ENCODE results near the gene LHX6.

Gene LHX6

DNA sequence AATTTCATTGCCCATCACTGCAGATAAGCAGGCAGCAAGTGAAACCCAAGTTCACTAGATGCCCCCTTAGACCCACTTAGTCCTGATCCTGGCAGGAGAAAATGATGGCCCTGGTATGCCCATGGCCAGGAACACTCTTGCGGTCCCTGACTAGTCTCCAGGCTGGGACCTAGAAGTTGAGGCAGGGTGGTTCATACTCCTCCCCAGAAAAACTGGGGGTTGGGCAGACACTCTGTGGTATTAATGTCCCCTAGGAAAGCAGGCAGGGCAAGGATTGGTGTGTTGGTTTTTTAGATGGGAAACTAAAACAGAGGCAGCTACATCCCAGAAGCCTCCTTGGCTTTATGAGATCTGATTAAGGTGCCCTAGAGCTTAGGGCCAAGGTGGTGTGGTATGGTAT lies 13.1 kb downstream of the LHX6 start:
- DNase-seq: no peak

DNA sequence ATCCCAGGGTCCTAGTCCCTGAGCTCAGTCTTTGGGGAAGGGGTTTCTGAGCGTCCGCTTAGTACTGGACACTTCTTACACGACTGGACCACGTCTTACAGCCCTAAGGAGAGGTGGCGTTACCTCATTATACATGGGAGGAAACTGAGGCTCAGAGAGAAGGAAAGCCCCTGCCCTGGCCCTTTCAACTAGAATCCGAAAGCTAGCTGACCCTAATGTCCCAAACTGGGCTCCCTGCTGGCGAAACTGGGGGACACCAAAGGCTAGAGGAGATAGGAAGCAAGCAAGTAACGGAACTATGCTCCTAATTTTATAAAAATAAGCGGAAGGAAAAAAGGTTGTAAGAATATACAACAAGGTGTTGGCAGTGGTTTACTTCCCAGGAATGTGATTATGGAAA lies 14.2 kb downstream of the LHX6 start:
- DNase-seq: no peak

DNA sequence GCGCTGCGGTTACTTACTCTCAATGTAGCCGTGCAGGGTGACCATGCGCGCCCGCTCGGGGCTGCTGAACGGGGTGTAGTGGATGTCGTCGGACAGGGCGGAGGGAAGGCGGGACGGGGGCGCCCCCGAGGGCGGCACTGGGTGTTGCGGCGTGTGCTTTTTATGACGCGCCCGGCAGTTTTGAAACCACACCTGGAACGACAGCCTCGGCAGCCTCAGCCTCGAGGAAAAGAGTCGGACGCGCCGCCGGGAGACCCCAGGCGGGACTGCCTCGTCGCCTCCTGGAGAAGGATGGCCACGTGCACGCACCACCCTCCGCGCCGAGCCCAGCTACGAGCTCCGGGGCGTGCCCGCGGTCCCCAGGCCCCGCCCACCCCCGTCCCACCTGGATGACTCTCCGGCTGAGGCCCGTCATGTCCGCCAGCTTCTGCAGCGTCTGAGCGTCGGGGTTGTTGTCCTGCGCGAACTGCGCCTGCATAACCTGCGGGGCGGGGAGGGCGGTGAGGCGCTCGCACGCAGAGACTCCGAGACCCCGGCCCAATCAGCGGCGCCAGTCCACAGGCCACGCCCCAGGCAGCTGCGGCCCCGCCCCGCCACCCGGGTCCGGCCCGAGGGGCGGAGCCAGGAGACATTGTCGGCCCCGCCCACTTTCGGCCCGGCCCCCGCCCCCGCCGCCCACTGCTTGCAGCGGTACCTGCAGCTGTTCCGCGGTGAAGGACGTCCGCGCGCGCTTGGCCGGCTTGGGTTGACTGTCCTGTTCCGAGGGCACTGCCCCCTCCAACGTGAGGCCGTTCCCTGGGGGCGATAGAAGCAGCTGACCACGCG lies 15.0 kb downstream of the LHX6 start:
- DNase-seq: peak; percentile 70

DNA sequence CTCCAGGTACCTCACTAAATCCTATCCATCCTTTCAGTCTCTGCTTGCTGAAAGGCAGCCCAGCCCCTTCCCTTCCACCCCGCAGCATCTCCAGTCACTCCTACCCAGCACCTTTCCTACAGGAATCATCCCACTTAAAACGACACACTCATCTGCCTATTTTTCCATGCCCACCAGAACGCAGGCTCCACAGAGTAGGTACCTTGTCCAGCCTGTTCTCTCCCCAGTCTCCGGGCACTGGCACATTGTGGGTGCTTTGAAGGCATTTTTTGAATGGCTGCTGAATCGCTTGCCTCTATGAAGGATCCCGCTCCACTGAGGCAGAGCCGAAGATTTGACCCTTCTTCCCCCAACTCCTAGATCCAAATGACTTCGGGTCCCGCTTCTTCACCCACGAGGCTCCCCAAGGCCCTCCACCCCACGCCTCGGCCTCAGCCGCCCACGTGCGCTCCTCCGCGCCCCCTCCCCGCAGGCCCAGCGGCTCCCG lies 15.6 kb downstream of the LHX6 start:
- DNase-seq: no peak

DNA sequence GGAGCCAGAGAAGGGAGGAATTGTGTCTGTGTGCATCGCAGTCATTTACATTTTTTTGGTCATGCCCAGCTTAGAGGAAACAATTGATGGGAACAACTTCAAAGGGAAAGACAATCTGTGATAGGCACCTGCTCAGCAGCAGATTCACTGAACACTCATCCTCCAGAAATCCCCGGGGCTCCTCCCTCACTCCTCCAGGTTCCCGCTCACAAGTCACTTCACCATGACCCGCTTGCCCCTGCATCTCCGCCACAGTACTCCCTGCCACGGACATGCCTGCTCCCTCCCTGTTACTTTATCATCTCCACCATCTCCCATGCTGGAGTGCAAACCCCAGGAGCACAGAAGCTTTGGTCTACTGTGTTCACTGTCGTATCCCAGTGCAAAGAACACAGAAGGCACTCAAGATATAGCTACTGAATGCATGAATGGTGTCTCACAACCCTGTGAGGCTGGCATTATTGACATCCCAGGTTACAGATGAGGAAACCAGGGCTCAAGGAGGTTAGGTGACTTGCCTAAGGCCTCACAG lies 16.2 kb downstream of the LHX6 start:
- no peak for DNase-seq

DNA sequence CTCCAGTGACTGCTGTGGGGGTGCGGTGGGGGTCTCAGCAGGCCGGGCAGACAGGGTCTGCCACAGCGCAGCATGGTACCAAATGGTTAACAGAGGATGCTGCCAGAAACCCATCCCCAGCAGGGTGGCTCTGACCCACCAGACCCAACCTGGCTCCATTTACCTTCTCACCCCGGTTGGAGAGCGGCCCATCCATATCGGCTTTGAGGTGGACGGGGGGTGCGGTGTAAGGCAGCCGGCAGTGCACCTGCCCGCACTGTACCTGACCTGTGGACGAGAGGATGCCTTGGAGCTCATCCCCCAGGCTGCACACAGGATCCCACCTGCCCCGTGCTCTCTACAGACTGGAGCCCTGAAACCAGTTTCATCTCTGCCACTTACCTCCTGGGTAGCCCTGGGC lies 19.3 kb downstream of the LHX6 start:
- DNase-seq: no peak

DNA sequence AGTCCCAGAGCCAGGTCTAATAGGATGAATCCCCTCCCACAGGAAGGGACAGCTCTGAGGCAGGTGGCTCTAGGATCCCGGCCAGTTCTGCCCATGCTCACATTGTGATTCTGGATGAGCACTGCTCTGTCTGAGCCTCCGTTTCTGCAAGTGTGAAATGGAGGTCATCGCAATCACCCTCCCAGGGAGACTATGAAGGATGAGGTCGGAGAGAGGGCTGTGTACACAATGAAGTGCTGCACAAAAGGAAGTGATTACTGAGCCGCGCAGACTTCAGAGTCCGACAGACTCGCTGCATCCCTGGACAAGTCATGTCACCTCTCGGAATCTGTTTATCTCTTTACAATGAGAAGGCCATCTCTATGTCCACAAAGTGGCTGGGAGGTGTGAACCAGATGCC lies 21.7 kb downstream of the LHX6 start:
- DNase-seq: no peak

DNA sequence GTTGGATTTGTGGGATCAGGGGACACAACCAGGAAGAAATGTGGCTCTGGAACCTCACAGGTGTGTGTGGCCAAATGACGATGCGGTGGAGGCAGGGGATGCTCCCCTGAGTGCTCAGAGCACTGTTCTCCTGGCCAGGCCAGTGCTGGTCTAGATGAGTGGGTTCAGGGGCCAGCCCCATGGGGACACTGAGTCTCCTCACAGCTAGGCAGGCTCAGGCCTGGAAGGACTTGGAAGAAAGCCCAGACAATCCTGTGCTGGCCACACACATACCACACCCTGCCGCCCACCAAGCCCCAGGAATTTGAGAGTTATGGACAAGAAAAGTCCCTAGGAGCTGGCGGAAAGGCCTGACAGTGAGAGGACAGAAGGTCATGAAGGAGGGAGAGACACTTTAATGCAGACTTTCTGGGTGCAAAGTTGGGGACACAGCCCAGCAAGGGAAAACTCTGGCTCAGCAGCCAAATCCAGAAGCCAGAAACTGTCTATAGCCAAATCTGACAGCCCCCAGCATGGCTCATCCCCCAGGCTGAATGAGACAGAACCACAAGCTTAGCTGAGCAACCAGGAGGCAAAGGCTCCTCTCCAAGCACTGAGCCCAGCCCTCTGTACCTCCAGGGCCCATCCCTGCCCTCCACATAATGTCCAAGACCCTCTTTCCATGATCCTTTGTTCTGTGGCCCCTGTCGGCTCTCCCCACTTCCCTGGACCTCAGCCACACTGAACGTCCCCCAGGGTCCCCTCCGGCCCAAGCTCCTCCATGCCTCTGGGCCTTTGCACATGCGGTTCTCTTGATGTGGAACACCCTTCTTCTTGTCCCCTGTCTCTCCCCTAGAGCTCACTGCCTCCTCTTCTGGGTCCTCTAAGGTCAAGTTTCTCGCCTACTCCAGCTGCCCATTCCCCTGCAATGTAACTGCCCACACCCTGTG lies 22.4 kb downstream of the LHX6 start:
- DNase-seq: no peak

DNA sequence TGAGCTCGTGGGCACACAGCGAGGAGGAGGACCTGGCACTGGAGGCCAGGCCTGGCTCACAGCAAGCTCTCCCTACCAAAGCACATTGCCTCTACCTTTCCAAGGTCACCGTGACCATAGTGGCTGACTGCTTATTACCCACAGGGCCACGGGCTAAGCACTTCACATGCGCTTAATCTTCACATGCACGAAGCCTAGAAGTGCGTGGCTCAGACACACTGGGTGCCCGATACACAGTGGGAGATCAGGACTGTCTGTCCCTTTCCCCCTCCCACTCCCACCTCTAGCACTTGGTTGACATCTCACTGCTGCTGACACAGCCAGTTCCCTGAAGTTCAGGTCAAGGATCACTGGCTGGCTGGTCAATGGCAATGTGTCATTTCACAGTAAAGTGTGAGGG lies 23.6 kb downstream of the LHX6 start:
- no peak for DNase-seq

DNA sequence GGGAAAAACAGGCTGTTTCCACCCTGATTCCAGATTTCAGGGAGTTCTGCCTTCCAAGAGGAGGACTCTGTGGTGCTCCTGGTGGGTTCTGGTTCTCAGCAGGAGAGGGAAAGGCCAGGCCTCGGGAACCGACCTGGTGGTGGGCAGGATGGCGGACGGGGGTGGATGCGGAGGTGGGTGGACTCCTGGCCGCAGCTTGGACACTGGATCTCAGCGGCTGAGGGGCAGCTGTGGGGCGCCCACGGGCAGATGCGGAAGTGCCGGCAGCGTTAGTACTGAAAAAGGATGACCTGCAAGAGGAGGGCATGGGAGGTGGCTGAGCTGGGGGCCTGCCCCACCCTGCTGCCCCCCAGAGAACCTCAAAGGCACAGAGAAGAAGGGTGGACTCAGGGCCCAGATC lies 24.3 kb downstream of the LHX6 start:
- DNase-seq: no peak

DNA sequence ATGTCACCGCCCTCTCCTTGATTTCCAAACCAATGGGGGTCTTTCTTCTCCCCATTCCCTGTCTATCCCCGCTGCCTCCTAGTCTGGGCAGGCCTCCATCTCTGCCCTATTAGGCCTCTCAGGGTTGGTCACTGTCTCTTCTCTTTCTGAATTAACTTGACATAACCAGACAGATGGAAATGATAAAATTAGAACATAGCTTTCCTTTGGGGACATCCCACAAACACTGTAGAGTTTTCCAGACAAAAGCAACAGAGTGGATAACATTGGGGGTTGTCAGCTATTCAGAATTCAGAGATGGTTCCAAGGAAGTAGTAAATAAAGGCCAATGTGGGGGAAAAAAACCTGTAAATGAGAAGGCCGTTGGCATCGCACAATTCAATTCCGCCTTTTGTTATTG lies 24.7 kb downstream of the LHX6 start:
- DNase-seq: no peak

DNA sequence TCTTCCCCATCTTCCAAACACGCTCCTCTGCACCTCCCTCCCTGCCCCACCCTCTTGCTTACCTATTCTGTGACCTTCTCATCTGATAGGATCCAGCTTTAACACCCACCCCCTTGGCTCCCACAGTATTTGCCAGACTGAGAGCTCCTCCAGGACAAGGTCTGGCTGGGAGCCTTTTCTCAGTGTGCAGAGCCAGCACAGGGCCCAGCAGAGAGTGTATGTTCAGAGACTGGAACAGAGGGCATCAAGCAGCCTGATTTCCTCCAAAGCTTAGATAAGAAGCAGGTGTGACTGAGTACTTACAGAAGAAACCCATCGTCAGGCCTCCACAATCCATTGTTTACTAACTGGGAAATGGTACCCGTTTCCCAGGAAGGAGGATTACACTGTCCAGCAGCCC lies 26.6 kb downstream of the LHX6 start:
- peak; percentile 17 for DNase-seq

DNA sequence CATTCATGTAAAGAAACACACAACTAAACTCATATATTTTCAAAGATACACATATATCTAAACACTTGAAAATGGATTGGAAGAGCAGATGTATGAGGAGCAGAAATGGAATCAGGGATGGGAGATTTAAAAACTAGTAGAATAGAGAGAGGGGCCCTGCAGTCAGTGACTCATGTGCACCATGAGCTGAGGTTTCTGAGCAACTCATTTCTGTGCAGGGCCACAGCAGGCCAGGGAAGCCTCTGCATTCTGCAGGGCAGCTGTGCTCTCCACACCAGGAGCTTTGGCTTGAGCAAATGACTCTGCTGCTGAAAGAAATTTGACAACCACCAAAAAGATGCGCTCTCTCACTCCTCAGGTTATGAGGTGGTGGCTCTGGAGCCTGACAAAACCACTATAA lies 27.1 kb downstream of the LHX6 start:
- DNase-seq: no peak

DNA sequence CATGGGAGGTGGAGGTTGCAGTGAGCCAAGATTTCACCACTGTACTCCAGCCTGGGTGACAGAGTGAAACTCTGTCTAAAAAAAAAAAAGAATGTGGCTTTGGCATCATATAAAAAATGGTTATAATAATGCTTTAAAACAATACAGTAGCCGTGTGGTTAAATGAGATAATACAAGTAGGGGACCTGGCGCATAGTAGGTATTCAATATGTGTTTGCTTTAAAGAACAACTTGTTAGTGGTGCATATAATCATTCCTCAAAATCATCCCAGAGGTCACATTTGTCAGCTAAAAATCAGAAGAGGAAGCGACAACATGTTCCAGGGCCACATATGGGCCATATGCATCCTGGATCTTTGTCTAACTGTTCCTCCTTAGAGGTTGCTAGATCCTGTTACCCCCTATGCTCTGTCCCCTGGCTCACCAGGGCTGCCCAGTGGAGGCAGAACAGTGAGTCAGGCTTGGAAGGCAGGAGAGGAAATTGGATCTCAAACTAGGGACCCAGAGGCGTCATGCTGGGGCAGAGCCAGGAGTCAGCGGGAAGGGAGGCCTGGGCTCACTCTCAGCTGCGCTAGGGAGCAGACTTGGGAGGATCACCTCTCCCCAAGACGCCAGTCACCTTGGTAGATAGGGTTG lies 27.7 kb downstream of the LHX6 start:
- DNase-seq: no peak

DNA sequence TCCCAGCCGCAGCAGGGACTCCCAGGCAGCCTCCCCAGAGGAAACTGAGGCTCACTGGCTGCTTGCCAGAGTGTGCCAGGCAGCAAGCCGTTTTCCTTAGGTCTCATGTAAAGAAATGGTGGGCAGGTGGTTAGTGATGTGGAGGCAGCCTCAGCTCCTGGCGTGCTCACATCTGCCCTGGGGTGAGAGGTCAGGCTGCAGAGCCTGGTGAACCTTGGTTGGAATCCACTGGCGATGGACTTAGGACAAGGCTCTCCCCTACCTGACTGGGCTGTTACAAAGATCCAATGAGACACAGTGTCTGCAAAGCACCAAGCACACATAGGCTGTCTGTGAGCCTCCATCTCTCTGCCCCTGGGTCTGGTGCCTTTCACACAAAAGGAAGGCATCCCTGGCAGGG lies 30.9 kb downstream of the LHX6 start:
- DNase-seq: peak; percentile 50

DNA sequence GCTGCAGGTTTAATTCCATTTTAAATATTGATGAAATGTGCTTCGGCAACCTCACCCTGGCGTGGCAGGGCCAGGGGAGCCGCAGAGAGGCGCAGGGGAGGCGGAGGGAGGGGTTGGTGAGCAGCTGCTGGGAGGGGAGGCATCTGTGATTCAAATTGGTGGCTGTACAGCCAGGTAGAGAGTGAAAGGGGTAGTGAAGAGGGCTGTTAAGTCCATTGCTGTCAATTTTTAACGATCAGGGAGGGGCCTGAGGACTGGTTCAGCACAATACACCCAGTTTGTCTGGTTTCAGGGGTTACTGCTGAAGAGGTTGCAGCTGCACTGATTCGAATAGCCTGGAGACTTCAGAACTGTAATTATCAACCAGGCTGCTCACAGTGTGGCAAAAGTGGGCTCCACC lies 31.3 kb downstream of the LHX6 start:
- DNase-seq: peak; percentile 97

DNA sequence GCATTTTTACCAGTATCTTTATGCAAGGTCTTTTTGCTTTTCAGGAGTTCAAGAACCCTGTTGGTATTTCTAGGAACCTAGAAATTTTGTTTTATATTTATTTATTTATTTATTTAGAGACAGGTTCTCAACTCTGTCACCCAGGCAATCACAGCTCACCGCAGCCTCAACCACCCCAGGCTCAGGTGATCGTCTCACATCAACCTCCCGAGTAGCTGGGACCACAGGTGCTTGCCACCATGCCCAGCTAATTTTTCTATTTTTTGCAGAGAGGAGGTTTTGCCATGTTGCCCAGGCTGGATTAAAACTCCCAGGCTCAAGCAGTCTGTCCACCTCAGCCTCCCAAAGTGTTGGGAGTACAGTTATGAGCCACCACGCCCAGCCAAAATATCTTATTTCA lies 32.9 kb downstream of the LHX6 start:
- no peak for DNase-seq

DNA sequence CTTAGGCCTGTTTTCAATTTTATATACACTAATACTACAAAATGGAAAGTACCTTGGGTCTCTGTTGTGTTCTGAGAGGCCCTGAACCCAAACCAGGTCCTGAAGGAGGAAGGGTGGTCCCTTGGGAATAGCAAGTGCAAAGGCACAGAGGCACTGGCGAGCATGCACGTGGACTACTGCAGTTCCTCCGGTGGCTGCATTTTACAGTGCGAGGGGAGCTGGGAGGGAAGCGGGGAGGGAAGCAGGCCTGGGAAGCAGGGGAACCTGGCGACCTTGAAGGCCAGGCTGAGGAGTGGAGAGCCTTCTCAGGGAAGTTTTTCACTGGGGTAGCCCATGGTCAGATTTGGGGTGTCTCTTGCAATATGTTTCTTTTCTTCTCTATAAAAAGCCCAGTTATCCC lies 35.1 kb downstream of the LHX6 start:
- DNase-seq: no peak

DNA sequence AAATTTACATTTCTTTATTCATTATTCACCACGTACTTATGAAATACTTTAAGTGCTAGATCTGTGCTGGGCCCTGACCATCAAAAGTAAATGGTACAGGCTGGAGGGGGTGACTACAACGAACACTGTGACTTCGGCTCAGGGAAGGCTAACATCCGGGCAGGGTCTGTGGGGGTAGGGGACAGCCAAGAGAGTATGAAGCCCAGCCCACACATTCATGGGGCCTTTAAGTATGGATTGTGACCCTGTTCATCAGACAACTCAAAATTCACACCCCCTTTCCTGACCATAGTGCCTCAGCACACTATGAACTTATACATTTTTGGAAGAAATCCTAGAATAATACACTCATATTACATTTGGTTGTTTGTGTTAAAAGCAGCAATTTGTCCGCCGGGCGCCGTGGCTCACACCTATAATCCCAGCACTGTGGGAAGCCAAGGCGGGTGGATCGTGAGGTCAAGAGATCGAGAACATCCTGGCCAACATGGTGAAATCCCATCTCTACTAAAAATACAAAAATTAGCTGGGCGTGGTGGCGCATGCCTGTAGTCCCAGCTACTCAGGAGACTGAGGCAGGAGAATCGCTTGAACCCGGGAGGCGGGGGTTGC lies 35.7 kb downstream of the LHX6 start:
- no peak for DNase-seq

DNA sequence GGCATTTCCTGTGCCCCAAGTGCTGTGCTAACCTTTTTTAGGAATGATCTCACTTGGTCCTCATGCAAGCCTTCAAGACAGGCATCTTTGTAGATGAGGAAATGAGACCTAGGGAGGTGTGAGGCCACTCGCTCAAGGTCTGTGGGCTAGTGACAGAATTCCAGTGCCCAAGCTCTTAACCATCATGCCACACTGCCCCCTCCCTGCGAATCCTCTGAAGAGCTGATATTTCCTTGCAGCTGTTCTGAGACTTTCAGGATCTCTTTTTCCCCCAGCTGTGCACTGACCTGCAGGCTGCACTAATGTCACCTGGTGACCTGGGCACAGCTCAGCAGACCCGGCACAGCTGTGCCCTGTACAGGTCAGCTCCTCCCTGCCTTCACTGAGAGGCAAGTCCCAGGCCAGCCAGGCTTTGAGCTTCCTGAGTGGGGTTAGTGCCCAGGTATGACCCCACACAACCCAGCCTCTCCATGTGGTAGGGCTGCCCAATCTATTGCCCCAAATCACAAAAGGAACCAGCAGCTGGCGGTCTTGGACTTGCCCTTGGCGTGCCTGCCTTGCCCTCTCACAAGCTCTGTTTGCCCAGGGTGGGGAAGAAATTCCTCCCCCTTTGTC lies 36.4 kb downstream of the LHX6 start:
- peak; percentile 59 for DNase-seq

DNA sequence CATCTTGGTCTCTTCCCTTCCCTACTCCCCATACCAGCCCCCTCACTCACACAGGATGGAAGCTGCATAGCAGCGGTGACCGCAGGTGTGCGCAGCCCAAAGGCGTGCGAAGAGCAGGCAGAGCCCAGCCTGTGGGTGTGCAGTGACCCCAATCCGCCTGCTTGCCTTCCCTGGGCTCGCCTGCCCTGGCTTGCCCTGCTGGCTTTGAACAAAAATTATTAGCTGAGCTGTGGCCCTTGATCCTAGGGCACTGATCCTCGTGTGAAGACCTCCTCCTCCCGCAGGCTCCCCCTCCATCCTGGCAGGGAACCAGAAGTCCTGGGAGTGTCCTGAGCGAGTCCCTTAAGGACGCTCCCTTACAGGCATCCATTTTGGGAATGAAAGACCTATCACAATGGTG lies 37.2 kb downstream of the LHX6 start:
- DNase-seq: peak; percentile 71

Measured in DMS79 treated with DMSO at 0.1 percent for 48 hours (cell line).